K562 (cell line): Measurements from ENCODE around the gene CCNL2. TPM values are rescaled to one million over a fixed set of nuclear protein-coding genes. Genes with fewer than 3 reads are reported as not detected.
"Not testable (repeated sequence)": the region's sequence is repeated elsewhere in the genome, so short reads cannot be mapped to it uniquely, and the experiment has no call there.

Experiments
- ATAC-seq: fragments of 200-7000 bp; cut with Tn5 transposase; 3 replicates; pipeline ENCODE4 v1.9.1; 2020; ENCODE audit warnings: moderate library complexity
- BruUV-seq: library from RNA; stranded (reverse); fragments of 400-500 nt; replicated peaks from 2 replicates; lab custom pipeline; 2021; lab: Mats Ljungman, UMichigan
- CTCF ChIA-PET: fragments of 300-600 bp; formaldehyde crosslinking; extraction: SDS; loops from one replicate; lab custom pipeline; 2021; ENCODE audit warnings: low intra/inter-chr PET ratio; lab: Yijun Ruan, JAX
- POLR2A ChIA-PET: fragments of 300-600, 350-650 bp; sonication (Branson Sonifier 250); formaldehyde crosslinking; extraction: SDS; loops from one replicate; lab custom pipeline; 2021; ENCODE audit warnings: antibody characterized with exemption, inconsistent platforms; lab: Yijun Ruan, JAX
- DNase-seq, 4 experiments: peaks; one replicate each; pipeline versions ENCODE4 v3.0.0 to v3.0.0-alpha.2; 2011 to 2018; ENCODE audit warnings: low spot score in 3 of 4, mixed read lengths in 3 of 4; ENCODE audit errors: extremely low read depth in 1 of 4
- FAIRE-seq: peaks from 2 replicates; lab custom pipeline; 2011; peaks lifted over from hg19 to GRCh38; lab: Jason Lieb, UNC
- H2AFZ ChIP-seq: 2 replicates; pipeline ENCODE4 v1.6.0; 2011; ENCODE audit warnings: low read depth, low read length, control low read depth, inconsistent platforms
- H3K27ac ChIP-seq: fragments of 200-600 bp; 3 replicates; pipeline ENCODE4 v1.8.0; 2011; ENCODE audit warnings: low read depth, mild to moderate bottlenecking, control low read depth, inconsistent platforms, low read length, moderate library complexity, mixed read lengths; ENCODE audit errors: extremely low read depth
- H3K27me3 ChIP-seq, 2 experiments: fragments of 300-600 bp in 1 of 2; 2 replicates in 1 of 2; 3 replicates in 1 of 2; pipeline versions ENCODE4 v1.6.0 to v1.8.0; 2011; ENCODE audit warnings: inconsistent platforms in 2 of 2, low read length in 2 of 2, mild to moderate bottlenecking in 1 of 2, mixed read lengths in 1 of 2, moderate library complexity in 1 of 2; ENCODE audit not compliant: control insufficient read depth in 2 of 2, insufficient read depth in 2 of 2
- H3K36me3 ChIP-seq: fragments of 300-600 bp; 3 replicates; pipeline ENCODE4 v1.8.0; 2011; ENCODE audit warnings: mild to moderate bottlenecking, low read length, inconsistent platforms; ENCODE audit not compliant: control insufficient read depth, insufficient read depth
- H3K4me1 ChIP-seq, 2 experiments: fragments of 200-600 bp in 1 of 2; replicated peaks in 1 of 2; 2 replicates in 1 of 2; 3 replicates in 1 of 2; pipeline versions ENCODE4 v1.5.1 to v1.8.0; 2011; ENCODE audit warnings: inconsistent platforms in 2 of 2, low read length in 2 of 2, mild to moderate bottlenecking in 1 of 2, mixed read lengths in 1 of 2, moderate library complexity in 1 of 2; ENCODE audit not compliant: control insufficient read depth in 2 of 2, insufficient read depth in 2 of 2
- H3K4me2 ChIP-seq: 2 replicates; pipeline ENCODE4 v1.6.1; 2011; ENCODE audit warnings: low read length, control low read depth, inconsistent platforms, mixed read lengths; ENCODE audit not compliant: insufficient read depth
- H3K4me3 ChIP-seq: fragments of 200-600 bp; sonication (generic), shearing (Covaris generic); 2 replicates; pipeline ENCODE4 v1.5.1; 2016; ENCODE audit warnings: control low read depth, inconsistent platforms
- H3K79me2 ChIP-seq: fragments of 200-600 bp; 3 replicates; pipeline ENCODE4 v1.8.0; 2011; ENCODE audit warnings: low read length, inconsistent platforms; ENCODE audit not compliant: control insufficient read depth, insufficient read depth
- H3K9ac ChIP-seq, 2 experiments: 2 replicates each; pipeline versions ENCODE4 v1.6.0 to v1.6.1; 2011; ENCODE audit warnings: low read depth in 2 of 2, low read length in 2 of 2, control low read depth in 1 of 2, inconsistent platforms in 1 of 2, mild to moderate bottlenecking in 1 of 2, mixed read lengths in 1 of 2; ENCODE audit not compliant: insufficient read depth in 1 of 2
- H3K9me1 ChIP-seq: one replicate; pipeline ENCODE4 v1.6.0; 2011; ENCODE audit warnings: inconsistent platforms, mild to moderate bottlenecking, low read length, moderate library complexity; ENCODE audit not compliant: control insufficient read depth, insufficient read depth
- H3K9me3 ChIP-seq: replicated peaks from 2 replicates; pipeline ENCODE4 v1.5.1; 2011; ENCODE audit warnings: low read depth, low read length, inconsistent platforms; ENCODE audit not compliant: control insufficient read depth, insufficient read depth
- H4K20me1 ChIP-seq: replicated peaks from 2 replicates; pipeline ENCODE4 v1.6.1; 2011; ENCODE audit warnings: low read length, inconsistent platforms, mixed read lengths; ENCODE audit not compliant: control insufficient read depth, insufficient read depth
- HDAC3 ChIP-seq: fragments of 450-650 bp; IDR thresholded peaks from 2 replicates; pipeline ENCODE4 v1.6.1; 2018; ENCODE audit warnings: borderline replicate concordance, mild to moderate bottlenecking, moderate library complexity; ENCODE audit not compliant: partially characterized antibody
- MLX ChIP-seq, 2 experiments: fragments of 450-650 bp in 1 of 2; sonication (generic) in 1 of 2; formaldehyde crosslinking; conservative IDR thresholded peaks; 2 replicates each; pipeline versions ENCODE4 v1.4.0 to v1.8.1; 2020 to 2022; ENCODE audit warnings: mild to moderate bottlenecking in 1 of 2, missing genetic modification reagents in 1 of 2
- NR2C2 ChIP-seq, 2 experiments: fragments of 200-800 bp in 1 of 2; sonication (Bioruptor generic) in 1 of 2; sonication (generic) in 1 of 2; formaldehyde crosslinking in 1 of 2; IDR thresholded peaks; 2 replicates each; pipeline versions ENCODE4 v1.6.1 to v1.8.0; 2016 to 2022; ENCODE audit warnings: mild to moderate bottlenecking in 1 of 2, missing compliant biosample characterization in 1 of 2, missing genetic modification characterization in 1 of 2, missing genetic modification reagents in 1 of 2
- RBFOX2 ChIP-seq: fragments of 200-400 bp; formaldehyde crosslinking; IDR thresholded peaks from 2 replicates; pipeline ENCODE4 v1.6.1; 2017; ENCODE audit warnings: low read depth, mild to moderate bottlenecking, low read length, moderate library complexity
- ZKSCAN8 ChIP-seq: fragments of 200-800 bp; sonication (Bioruptor generic); IDR thresholded peaks from 2 replicates; pipeline ENCODE4 v1.6.1; 2016; ENCODE audit warnings: missing genetic modification characterization, missing compliant biosample characterization
- WGBS: fragments of 100-300 bp; shearing (Covaris generic); methylation state at CpG from one replicate; pipeline ENCODE4 v1.1.6; 2016; ENCODE audit warnings: low coverage, mixed read lengths; ENCODE audit not compliant: insufficient coverage; ENCODE audit errors: missing lambda C conversion rate; 5-methylcytosine and 5-hydroxymethylcytosine counted together
- in situ Hi-C: fragments of 300-500 bp; cut with MboI; formaldehyde crosslinking; loops from 4 replicates; pipeline ENCODE4 v1.15.0; 2018; ENCODE audit warnings: inconsistent platforms, mixed read lengths
- intact Hi-C: fragments of 100-400 bp; cut with micrococcal nuclease; formaldehyde crosslinking; loops from 2 replicates; pipeline ENCODE4 v1.14.2; 2022
- polyA plus RNA-seq, 8 experiments: library from polyadenylated mRNA; depleted of rRNA in 4 of 8; stranded (reverse) in 5 of 8; unstranded in 3 of 8; fragments of >200 nt; fragmentation: Nextera tagmentation in 2 of 8; fragmentation: Illumina TruSeq in 1 of 8; extraction: Ambion mirVana in 2 of 8; extraction: Trizol in 1 of 8; gene quantifications; 2 replicates each; pipeline versions ENCODE4 v1.2.1 to v1.2.3, GENCODE V29; 2011 to 2014; ENCODE audit warnings: inconsistent platforms in 1 of 8, missing spikeins in 1 of 8
- total RNA-seq, 7 experiments: library from RNA; depleted of rRNA in 6 of 7; stranded (reverse); fragments of >200 nt in 6 of 7; fragmentation: Illumina TruSeq in 2 of 7; extraction: Trizol in 2 of 7; gene quantifications; 2 replicates each; pipeline versions ENCODE4 v1.2.1 to v1.2.3, GENCODE V29; 2011 to 2021; ENCODE audit warnings: low replicate concordance in 1 of 7

Gene CCNL2
- total and polyA plus RNA-seq, 9 of the 15 experiments (the other 6 are each of a cell fraction or from before 2014, with no cell fraction given), result 2.8 to 287 (median 94.5) TPM

GRCh38 chr1:1370771-1371300 lies 28.3 kb downstream of the CCNL2 start (continued):
- TF ChIP-seq HDAC3 (no peak), NR2C2 (CRISPR knock-in tag; IDR thresholded peaks at IDR 0.05) (no peak), NR2C2 (tag; IDR thresholded peaks at IDR 0.05) (no peak), RBFOX2 (peak; percentile 29; the same call in 1 of the 2 replicates), ZKSCAN8 (no peak), MLX (CRISPR knock-in tag; conservative IDR thresholded peaks at IDR 0.05) (no peak)

DNA sequence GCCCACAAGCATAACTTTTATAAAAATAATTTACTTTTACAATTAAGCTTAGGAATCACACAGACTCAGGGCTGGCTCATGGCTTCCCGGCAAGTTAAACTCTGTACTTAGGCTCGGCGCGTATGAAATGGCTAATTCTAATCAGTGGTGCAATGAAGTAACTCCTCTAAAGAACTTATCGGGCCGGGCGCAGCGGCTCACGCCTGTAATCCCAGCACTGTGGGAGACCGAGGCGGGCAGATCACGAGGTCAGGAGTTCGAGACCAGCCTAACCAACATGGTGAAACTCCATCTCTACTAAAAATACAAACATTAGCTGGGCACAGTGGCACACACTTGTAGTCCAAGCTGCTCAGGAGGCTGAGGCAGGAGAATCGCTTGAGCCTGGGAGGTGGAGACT lies 29.0 kb downstream of the CCNL2 start:
- H3K9me3 ChIP-seq, result peaks cover 10% of the 10 kb centered on the region
- peaks cover 11 to 45% of the 10 kb centered on the region in 2 experiments for H3K4me1 ChIP-seq
- H4K20me1 ChIP-seq, H3K9me1 ChIP-seq, CTCF ChIA-PET, BruUV-seq, in situ Hi-C loops, H3K4me2 ChIP-seq, H3K27me3 ChIP-seq, ATAC-seq, FAIRE-seq, H3K4me3 ChIP-seq, H2AFZ ChIP-seq, H3K27ac ChIP-seq, H3K9ac ChIP-seq, DNase-seq: not testable (repeated sequence)
- WGBS, result 86% methylated on average over 14 of the region's 14 CpGs
- H3K36me3 ChIP-seq, result peaks cover 26% of the 10 kb centered on the region
- intact Hi-C loops, result loop anchor here (10.0 kb wide), 1 partner anchor 135 kb away; no protein-coding TSS in a partner anchor
- peaks cover 27% of the 10 kb centered on the region for H3K79me2 ChIP-seq
- POLR2A ChIA-PET, result interaction anchor here (0.6 to 1.6 kb wide), 7 partner anchors 11 to 390 kb away, joined by 3 to 5 read pairs (median 3); partner anchors contain the start of genes MXRA8 and TAS1R3
